Measurements from ENCODE around the gene RNF208.
A peak's percentile ranks its signal among the peaks of the same experiment; 100 is the strongest.

DNA sequence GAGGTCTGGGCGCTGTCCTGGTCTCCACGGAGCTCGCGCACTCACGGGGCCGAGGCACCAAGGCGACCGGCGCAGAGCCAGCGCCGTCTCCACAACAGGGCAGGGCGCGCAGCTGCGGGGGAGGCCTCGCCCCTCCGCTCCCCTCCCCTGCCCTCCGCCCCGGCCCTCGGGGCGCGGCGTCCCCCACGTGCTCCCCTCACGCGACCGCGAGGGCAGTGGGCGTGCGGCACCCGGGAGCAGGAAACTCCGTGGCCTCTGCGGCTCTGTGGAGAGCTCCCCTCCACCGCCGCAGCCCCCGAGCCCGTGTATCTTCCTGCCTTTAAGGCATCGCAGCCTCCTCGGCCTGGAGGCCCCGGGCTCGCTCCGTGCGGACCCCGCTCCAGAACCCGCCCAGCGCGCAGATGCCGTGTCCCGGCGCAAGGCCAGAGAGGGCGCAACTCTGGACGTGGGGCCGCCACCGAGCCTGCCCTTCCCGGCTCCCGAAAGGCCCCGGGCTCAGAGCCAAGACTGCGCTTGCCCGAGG, 18.3 kb upstream of the RNF208 start:
- TF ChIP-seq POLR2A (IDR thresholded peaks at IDR 0.05) (peak in 1 of 2 donors; percentile 28), POLR2AphosphoS5 (IDR thresholded peaks at IDR 0.05) (no peak)
